Retinal pigment epithelial cell (primary cell): ENCODE data around the gene SLC7A14.

Source experiments
- DNase-seq: peaks from one replicate; pipeline ENCODE4 v3.0.0-alpha.2; 2010; ENCODE audit warnings: low read depth
- H3K4me3 ChIP-seq: 2 replicates; pipeline ENCODE4 v1.5.1; 2011; ENCODE audit warnings: mild to moderate bottlenecking, low read length, control low read depth, moderate library complexity
- TF ChIP-seq, protein P1 (sequence below): conservative IDR thresholded peaks from 2 replicates; pipeline ENCODE4 v1.5.1; 2011; ENCODE audit warnings: low read depth, low read length, control low read depth, inconsistent platforms

SLC7A14 gene

DNA sequence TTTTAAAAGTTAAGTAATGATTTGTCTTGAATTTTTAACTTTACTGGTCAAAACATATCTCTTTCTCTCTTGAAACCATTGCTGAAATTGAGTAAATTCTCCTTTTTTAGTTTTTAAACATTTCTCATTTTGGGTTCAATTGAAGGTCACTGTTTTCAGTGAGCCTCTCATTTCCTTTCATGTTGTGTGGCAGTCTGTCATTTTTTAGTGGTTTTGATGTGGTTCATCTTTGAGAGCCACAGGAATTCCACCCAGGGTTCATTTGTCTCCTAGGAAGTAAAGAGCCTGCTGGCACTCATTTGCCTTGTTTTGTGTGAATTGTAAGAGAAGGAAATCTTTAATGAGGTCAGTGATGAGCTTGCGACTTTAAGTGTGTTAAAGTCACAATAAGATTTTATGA is 156.8 kb downstream of the SLC7A14 start:
- TF ChIP-seq, protein P1, sequence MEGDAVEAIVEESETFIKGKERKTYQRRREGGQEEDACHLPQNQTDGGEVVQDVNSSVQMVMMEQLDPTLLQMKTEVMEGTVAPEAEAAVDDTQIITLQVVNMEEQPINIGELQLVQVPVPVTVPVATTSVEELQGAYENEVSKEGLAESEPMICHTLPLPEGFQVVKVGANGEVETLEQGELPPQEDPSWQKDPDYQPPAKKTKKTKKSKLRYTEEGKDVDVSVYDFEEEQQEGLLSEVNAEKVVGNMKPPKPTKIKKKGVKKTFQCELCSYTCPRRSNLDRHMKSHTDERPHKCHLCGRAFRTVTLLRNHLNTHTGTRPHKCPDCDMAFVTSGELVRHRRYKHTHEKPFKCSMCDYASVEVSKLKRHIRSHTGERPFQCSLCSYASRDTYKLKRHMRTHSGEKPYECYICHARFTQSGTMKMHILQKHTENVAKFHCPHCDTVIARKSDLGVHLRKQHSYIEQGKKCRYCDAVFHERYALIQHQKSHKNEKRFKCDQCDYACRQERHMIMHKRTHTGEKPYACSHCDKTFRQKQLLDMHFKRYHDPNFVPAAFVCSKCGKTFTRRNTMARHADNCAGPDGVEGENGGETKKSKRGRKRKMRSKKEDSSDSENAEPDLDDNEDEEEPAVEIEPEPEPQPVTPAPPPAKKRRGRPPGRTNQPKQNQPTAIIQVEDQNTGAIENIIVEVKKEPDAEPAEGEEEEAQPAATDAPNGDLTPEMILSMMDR = no peak
- H3K4me3 ChIP-seq = no peak overlapping the region
- DNase-seq = no peak

- TF ChIP-seq, protein P1 = no peak
- H3K4me3 ChIP-seq = no peak overlapping the region
- DNase-seq = no peak
Observed at GRCh38 chr3:170428095-170428494, 157.8 kb downstream of the SLC7A14 start.

DNA sequence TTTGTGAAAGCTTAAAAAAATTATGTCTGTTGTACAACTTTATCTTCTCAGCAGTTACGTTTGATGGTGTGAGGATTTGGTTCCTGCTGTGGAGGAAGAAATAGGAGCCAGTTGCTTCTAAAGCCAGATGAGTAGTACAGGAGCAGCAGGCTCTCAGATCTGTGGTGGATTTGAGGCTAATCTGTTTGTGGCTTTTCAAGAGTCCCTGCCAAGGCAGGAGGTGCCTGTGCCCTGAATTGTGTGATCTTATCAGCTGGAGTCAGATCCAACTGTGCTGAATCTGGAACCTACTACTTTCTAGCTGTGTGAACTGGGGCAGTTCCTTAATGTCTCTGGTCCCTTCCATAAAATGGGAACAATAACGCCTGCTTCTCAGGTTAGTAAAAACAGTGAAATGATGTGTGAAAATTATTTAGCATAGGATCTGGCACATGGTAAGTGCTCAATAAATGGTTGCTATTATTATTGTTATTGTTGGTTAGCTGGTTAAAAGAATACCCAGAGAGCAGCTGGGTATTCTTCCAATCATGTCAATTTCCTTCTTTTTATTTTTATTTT is 159.6 kb downstream of the SLC7A14 start:
- TF ChIP-seq, protein P1 = no peak
- DNase-seq = no peak
- H3K4me3 ChIP-seq = no peak overlapping the region

DNA sequence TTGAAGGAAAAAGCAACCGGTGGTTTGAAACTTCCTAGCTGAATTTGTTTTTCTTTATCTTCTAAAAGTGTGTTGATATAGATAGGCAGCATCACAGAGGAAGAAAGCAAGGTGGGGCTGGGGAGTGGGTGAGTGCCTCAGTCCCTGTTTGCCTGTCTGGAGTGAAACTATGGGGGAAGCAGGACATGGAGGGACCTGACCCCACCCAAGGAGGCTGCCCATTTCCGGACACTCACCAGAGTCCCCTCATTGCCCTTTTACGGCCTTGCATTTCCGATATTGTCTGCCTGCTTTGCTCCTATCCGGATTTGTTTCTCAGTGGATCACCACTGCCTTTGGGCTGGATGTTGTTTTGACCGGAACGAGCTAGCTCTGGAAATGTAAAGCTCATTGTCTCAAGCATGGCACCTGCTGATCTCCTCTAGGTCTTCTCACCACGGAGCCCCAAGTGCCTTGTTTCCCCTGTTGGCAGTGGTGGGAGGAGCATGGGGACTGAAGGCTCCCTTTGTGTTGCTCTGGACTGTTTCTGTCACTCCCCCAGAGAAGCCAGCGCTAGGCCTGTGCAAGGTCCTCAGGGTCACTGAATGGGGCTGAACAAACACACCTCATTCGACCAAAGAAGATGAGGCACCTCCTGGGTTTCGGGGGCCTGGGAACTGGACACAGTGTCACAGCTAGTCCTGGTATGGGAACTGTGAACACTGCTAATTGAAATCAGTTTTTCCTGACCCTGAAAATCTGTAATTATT is 160.2 kb downstream of the SLC7A14 start:
- TF ChIP-seq, protein P1 = no peak
- no peak overlapping the region for H3K4me3 ChIP-seq
- DNase-seq = no peak

DNA sequence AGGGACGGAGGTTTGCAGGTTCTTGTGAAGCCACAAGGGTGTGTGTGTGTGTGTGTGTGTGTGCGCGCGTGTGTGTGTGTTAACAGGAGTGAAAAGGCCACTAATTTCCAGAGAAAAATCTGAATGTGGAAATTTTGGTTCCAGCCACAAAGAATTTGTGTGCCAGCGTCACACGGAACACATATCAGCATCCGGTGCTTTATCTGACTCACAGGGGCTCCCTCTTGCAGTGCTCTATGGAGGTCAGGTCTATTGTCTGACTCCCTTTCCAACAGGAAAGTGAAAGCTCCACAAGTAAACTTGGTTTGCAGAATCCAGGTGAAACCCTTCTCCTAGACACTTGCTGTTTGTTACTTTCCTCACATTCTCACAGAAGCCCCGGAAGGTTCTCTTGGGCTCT is 161.0 kb downstream of the SLC7A14 start:
- H3K4me3 ChIP-seq = no peak overlapping the region
- TF ChIP-seq, protein P1 = no peak
- DNase-seq = no peak

- no peak overlapping the region for H3K4me3 ChIP-seq
- TF ChIP-seq, protein P1 = no peak
- no peak for DNase-seq
Observed at GRCh38 chr3:170423001-170423615, 162.8 kb downstream of the SLC7A14 start.
